Endodermal cell (in vitro differentiated cells): Measurements from ENCODE around the gene PYGL. TPM values are rescaled to one million over a fixed set of nuclear protein-coding genes. Genes with fewer than 3 reads are reported as not detected.

Source experiments
- DNase-seq: peaks from one replicate; pipeline ENCODE4 v3.0.0-alpha.2; 2017
- H3K27ac ChIP-seq: 2 replicates; pipeline ENCODE4 v1.5.1; 2013; ENCODE audit warnings: mild to moderate bottlenecking, low read depth, low read length, moderate library complexity
- H3K27me3 ChIP-seq: 2 replicates; pipeline ENCODE4 v1.6.1; 2013; ENCODE audit warnings: mild to moderate bottlenecking, low read length, moderate library complexity; ENCODE audit not compliant: insufficient read depth, control insufficient read depth, poor library complexity, severe bottlenecking
- H3K36me3 ChIP-seq: 2 replicates; pipeline ENCODE4 v1.7.0; 2013; ENCODE audit warnings: mild to moderate bottlenecking, low read length, moderate library complexity; ENCODE audit not compliant: control insufficient read depth, insufficient read depth
- H3K4me1 ChIP-seq: one replicate; pipeline ENCODE4 v1.7.0; 2013; ENCODE audit warnings: low read length; ENCODE audit not compliant: control insufficient read depth, insufficient read depth
- H3K4me3 ChIP-seq: 2 replicates; pipeline ENCODE4 v1.5.1; 2013; ENCODE audit warnings: mild to moderate bottlenecking, low read length, moderate library complexity
- H3K9ac ChIP-seq: 2 replicates; pipeline ENCODE4 v1.6.1; 2013; ENCODE audit warnings: mild to moderate bottlenecking, low read length, moderate library complexity; ENCODE audit not compliant: poor library complexity, severe bottlenecking; ENCODE audit errors: extremely low read depth
- H3K9me3 ChIP-seq: 2 replicates; pipeline ENCODE4 v1.6.1; 2013; ENCODE audit warnings: mild to moderate bottlenecking, low read length, moderate library complexity; ENCODE audit not compliant: control insufficient read depth
- H3K27ac Mint-ChIP-seq: 2 replicates; pipeline ENCODE4 v1.8.0; 2020; ENCODE audit warnings: mixed read lengths
- H3K27me3 Mint-ChIP-seq: 2 replicates; pipeline ENCODE4 v1.8.0; 2021; ENCODE audit warnings: mild to moderate bottlenecking, mixed read lengths; ENCODE audit not compliant: insufficient read depth
- H3K36me3 Mint-ChIP-seq: 2 replicates; pipeline ENCODE4 v1.8.0; 2020; ENCODE audit warnings: low read depth, mixed read lengths
- H3K4me1 Mint-ChIP-seq: 2 replicates; pipeline ENCODE4 v1.8.0; 2020; ENCODE audit warnings: mixed read lengths
- H3K4me3 Mint-ChIP-seq: 2 replicates; pipeline ENCODE4 v1.8.0; 2020; ENCODE audit warnings: mild to moderate bottlenecking, moderate library complexity, mixed read lengths
- H3K9me3 Mint-ChIP-seq: 2 replicates; pipeline ENCODE4 v1.8.0; 2020; ENCODE audit warnings: mild to moderate bottlenecking, mixed read lengths
- CTCF ChIP-seq: fragments of 200-600 bp; sonication (generic); conservative IDR thresholded peaks from 2 replicates; pipeline ENCODE4 v1.5.0; 2021; ENCODE audit warnings: antibody characterized with exemption, mild to moderate bottlenecking
- WGBS, 2 experiments: methylation state at CpG; one replicate each; pipeline versions ENCODE4 v1.1.5 to v1.1.7; 2013; ENCODE audit warnings: missing lambda C conversion rate in 2 of 2, mixed read lengths in 1 of 2; ENCODE audit not compliant: insufficient coverage in 1 of 2, insufficient read length in 1 of 2; 5-methylcytosine and 5-hydroxymethylcytosine counted together
- total RNA-seq, 2 donors: library from RNA; stranded (reverse); fragmentation: NEBNext Ultra II Directional in 1 of 2; extraction: Animal tissue kit (Norgen Biotek cat#: 25700) in 1 of 2; gene quantifications; 2 replicates in 1 of 2; 3 replicates in 1 of 2; pipeline ENCODE4 v1.2.1, GENCODE V29; 2021

PYGL gene
- total RNA-seq, 2 donors from 2014 or later, result 38.1 to 41.5 TPM

GRCh38 chr14:50860478-50861086 is 83.7 kb downstream of the PYGL start:
- Histone ChIP-seq H3K4me1 (no peaks in the 10 kb centered on the region), H3K4me3 (no peak overlapping the region), H3K36me3 (no peaks in the 10 kb centered on the region), H3K9me3 (no peaks in the 10 kb centered on the region), H3K27me3 (peaks cover 45% of the 10 kb centered on the region), H3K27ac (peak overlapping the region; percentile 78), H3K9ac (no peak overlapping the region)
- Mint-ChIP-seq H3K27me3 (peaks cover 38% of the 10 kb centered on the region), H3K4me1 (peaks cover 23% of the 10 kb centered on the region), H3K9me3 (no peaks in the 10 kb centered on the region), H3K36me3 (no peaks in the 10 kb centered on the region), H3K27ac (peak overlapping the region; percentile 73), H3K4me3 (peak overlapping the region; percentile 38)
- WGBS, 2 experiments, result 0 to 19% methylated on average over 2 to 5 of the region's 6 CpGs
- peak; percentile 86 for TF ChIP-seq CTCF
- peak; percentile 96 for DNase-seq

- peak overlapping the region; percentile 78 for H3K27ac ChIP-seq
- H3K36me3 Mint-ChIP-seq, result no peaks in the 10 kb centered on the region
- peaks cover 12% of the 10 kb centered on the region for H3K4me1 Mint-ChIP-seq
- 89% methylated on average over 1 of the region's 1 CpG; no CpG with 5 or more reads in 1 of the 2 experiments for WGBS, 2 experiments
- H3K9me3 ChIP-seq, result no peaks in the 10 kb centered on the region
- no peak overlapping the region for H3K9ac ChIP-seq
- peaks cover 41% of the 10 kb centered on the region for H3K27me3 Mint-ChIP-seq
- no peaks in the 10 kb centered on the region for H3K4me1 ChIP-seq
- no peak overlapping the region for H3K4me3 ChIP-seq
- no peaks in the 10 kb centered on the region for H3K36me3 ChIP-seq
- no peaks in the 10 kb centered on the region for H3K9me3 Mint-ChIP-seq
- H3K27me3 ChIP-seq, result peaks cover 45% of the 10 kb centered on the region
- H3K27ac Mint-ChIP-seq, result no peak overlapping the region
- H3K4me3 Mint-ChIP-seq, result no peak overlapping the region
- DNase-seq, result no peak
- TF ChIP-seq CTCF, result no peak
These were observed 85.0 kb downstream of the PYGL start for GRCh38 chr14:50859296-50859624.

GRCh38 chr14:50856660-50857059 is 87.6 kb downstream of the PYGL start:
- Histone ChIP-seq H3K9me3 (no peaks in the 10 kb centered on the region), H3K36me3 (no peaks in the 10 kb centered on the region), H3K4me1 (no peaks in the 10 kb centered on the region), H3K27ac (no peak overlapping the region), H3K9ac (no peak overlapping the region), H3K4me3 (no peak overlapping the region), H3K27me3 (peaks cover 29% of the 10 kb centered on the region)
- no peak for DNase-seq
- Mint-ChIP-seq H3K4me1 (peaks cover 7% of the 10 kb centered on the region), H3K27me3 (peaks cover 50% of the 10 kb centered on the region), H3K36me3 (no peaks in the 10 kb centered on the region), H3K4me3 (no peak overlapping the region), H3K27ac (no peak overlapping the region), H3K9me3 (no peaks in the 10 kb centered on the region)
- TF ChIP-seq CTCF, result no peak
- WGBS, 2 experiments, result 83% methylated on average over 4 to 5 of the region's 5 CpGs
